ENCODE results near the gene UBE2L5. TPM values are rescaled to one million over a fixed set of nuclear protein-coding genes. Genes with fewer than 3 reads are reported as not detected.

Gene UBE2L5
- total and polyA plus RNA-seq, 2 of the 4 experiments (the other 2 are of a cell fraction), result 0.18 TPM; not detected in 1

- ChIA-PET CTCF (no interaction called here), POLR2A (ENCODE audit: unreplicated experiment) (no interaction called here)
- TF ChIP-seq RFX5 (IDR thresholded peaks at IDR 0.05; ENCODE audit: low read depth, low read length), result no peak
- TF ChIP-seq MXI1 (IDR thresholded peaks at IDR 0.05; ENCODE audit: borderline replicate concordance, low read depth, low read length), result no peak
- no peak for TF ChIP-seq USF2 (IDR thresholded peaks at IDR 0.05; ENCODE audit: low read depth, low read length)
- Histone ChIP-seq H3K27me3 (ENCODE audit: control insufficient read depth, insufficient read depth, low read length) (no peaks in the 10 kb centered on the region), H2BK15ac (ENCODE audit: low read depth, low read length) (no peak overlapping the region), H2BK120ac (ENCODE audit: low read depth, low read length) (no peak overlapping the region), H4K20me1 (ENCODE audit: insufficient read depth, low read length) (no peaks in the 10 kb centered on the region), H3K27ac (ENCODE audit: insufficient read depth, low read length) (no peak overlapping the region), H3K4ac (ENCODE audit: low read depth, low read length) (no peak overlapping the region), H2AK9ac (replicated peaks; ENCODE audit: low read depth, low read length, poor library complexity) (no peak overlapping the region), H3K4me3 (ENCODE audit: insufficient read depth, low read depth, low read length) (no peak overlapping the region), H3K9ac (ENCODE audit: low read depth, low read length) (no peak overlapping the region), H3K14ac (replicated peaks; ENCODE audit: low read depth, low read length) (no peak overlapping the region), H3K36me3 (ENCODE audit: control insufficient read depth, insufficient read depth, low read length) (no peaks in the 10 kb centered on the region), H4K8ac (ENCODE audit: low read depth in 2 of 2, low read length in 2 of 2) (no peak overlapping the region), H3K79me1 (ENCODE audit: low read depth in 1 of 2, low read length in 2 of 2) (no peaks in the 10 kb centered on the region), H2BK5ac (ENCODE audit: low read depth, low read length, poor library complexity, severe bottlenecking) (no peak overlapping the region), H4K5ac (ENCODE audit: low read depth, low read length) (no peak overlapping the region), H3K9me1 (ENCODE audit: insufficient read depth, low read length) (peaks cover 4% of the 10 kb centered on the region), H4K91ac (ENCODE audit: insufficient read depth, low read depth, low read length) (no peak overlapping the region), H3K23ac (ENCODE audit: low read depth, low read length) (no peak overlapping the region), H3K4me1 (ENCODE audit: control insufficient read depth, insufficient read depth, low read length) (no peaks in the 10 kb centered on the region), H3K4me2 (ENCODE audit: low read depth, low read length) (no peak overlapping the region), H3K9me3 (ENCODE audit: control insufficient read depth, insufficient read depth, low read length) (no peaks in the 10 kb centered on the region), H3K18ac (ENCODE audit: low read depth, low read length) (no peak overlapping the region), H2AFZ (replicated peaks; ENCODE audit: low read length, poor library complexity) (no peak overlapping the region), H3K56ac (ENCODE audit: extremely low read depth, insufficient read depth, low read length) (no peak overlapping the region), H2BK20ac (ENCODE audit: low read depth, low read length) (no peak overlapping the region), H2AK5ac (ENCODE audit: low read depth, low read length) (no peak overlapping the region)
- intact Hi-C loops (cut with micrococcal nuclease) (no loop called here), in situ Hi-C loops (cut with MboI; ENCODE audit: low sequenced_read_pairs) (no loop called here), dilution Hi-C loops (cut with HindIII; ENCODE audit: low sequenced_read_pairs, unreplicated experiment) (no loop called here)
- WGBS, 2 experiments (ENCODE audit: extremely low coverage in 2 of 2, insufficient read length in 1 of 2), result no CpG with 5 or more reads among the region's 2 CpGs
- BruUV-seq (replicated peaks), result no TSS peak
- no peak for DNase-seq
- no peak for ATAC-seq (ENCODE audit: low read depth)
These were observed 45.0 kb upstream of the UBE2L5 start for GRCh38 chr13:30377312-30377685.
